HEK293 (cell line): ENCODE measurements around the gene TGFB2.

Source experiments
- CTCF ChIA-PET: fragments of 350-600 bp; formaldehyde crosslinking; extraction: SDS; loops from one replicate; lab custom pipeline; 2021; ENCODE audit warnings: antibody characterized with exemption; lab: Yijun Ruan, JAX
- POLR2A ChIA-PET: fragments of 300-600 bp; formaldehyde crosslinking; extraction: SDS; loops from one replicate; lab custom pipeline; 2020; ENCODE audit warnings: antibody characterized with exemption, inconsistent platforms; lab: Yijun Ruan, JAX
- H3K27ac ChIP-seq: fragments of 200-500 bp; sonication (Bioruptor generic); 2 replicates; pipeline ENCODE4 v1.5.1; 2014; ENCODE audit warnings: low read depth, low read length, control low read depth, inconsistent platforms; ENCODE audit errors: extremely low read depth
- H3K36me3 ChIP-seq, 2 experiments: fragments of 200-500 bp in 1 of 2; sonication (Bioruptor generic) in 1 of 2; 1 replicate in 1 of 2; 2 replicates in 1 of 2; pipeline ENCODE4 v1.5.1; 2014 to 2017; ENCODE audit warnings: inconsistent platforms in 2 of 2, low read length in 2 of 2; ENCODE audit not compliant: control insufficient read depth in 2 of 2, insufficient read depth in 1 of 2
- H3K4me1 ChIP-seq: fragments of 200-500 bp; sonication (Bioruptor generic); 2 replicates; pipeline ENCODE4 v1.5.1; 2014; ENCODE audit warnings: mild to moderate bottlenecking, low read length, inconsistent platforms; ENCODE audit not compliant: control insufficient read depth, insufficient read depth
- H3K4me3 ChIP-seq: 2 replicates; pipeline ENCODE4 v1.5.1; 2011; ENCODE audit warnings: low read depth, mild to moderate bottlenecking, control low read depth, low read length, moderate library complexity
- H3K9me3 ChIP-seq: fragments of 200-500 bp; sonication (Bioruptor generic); 2 replicates; pipeline ENCODE4 v1.5.1; 2014; ENCODE audit warnings: low read depth, low read length, inconsistent platforms; ENCODE audit not compliant: control insufficient read depth, insufficient read depth
- BCL11B ChIP-seq: fragments of 450-650 bp; formaldehyde crosslinking; IDR thresholded peaks from 2 replicates; pipeline ENCODE4 v1.5.1; 2016; ENCODE audit warnings: low read depth, missing biosample characterization, missing genetic modification characterization
- EGR2 ChIP-seq: fragments of 450-650 bp; formaldehyde crosslinking; IDR thresholded peaks from 2 replicates; pipeline ENCODE4 v1.5.1; 2016; ENCODE audit warnings: low read depth, missing biosample characterization, missing genetic modification characterization
- GFI1B ChIP-seq: fragments of 450-650 bp; formaldehyde crosslinking; IDR thresholded peaks from 2 replicates; pipeline ENCODE4 v1.5.1; 2016; ENCODE audit warnings: missing biosample characterization, missing genetic modification characterization
- GLIS1 ChIP-seq: fragments of 450-650 bp; formaldehyde crosslinking; IDR thresholded peaks from 2 replicates; pipeline ENCODE4 v1.5.1; 2016; ENCODE audit warnings: missing biosample characterization, missing genetic modification characterization
- HOXA7 ChIP-seq: sonication (generic); formaldehyde crosslinking; IDR thresholded peaks from 2 replicates; pipeline ENCODE4 v1.8.1; 2022; ENCODE audit warnings: missing genetic modification reagents, borderline replicate concordance
- MEIS1 ChIP-seq: sonication (generic); formaldehyde crosslinking; IDR thresholded peaks from 2 replicates; pipeline ENCODE4 v1.8.1; 2022; ENCODE audit warnings: missing genetic modification reagents, mild to moderate bottlenecking, borderline replicate concordance
- SCRT1 ChIP-seq: fragments of 450-650 bp; formaldehyde crosslinking; IDR thresholded peaks from 2 replicates; pipeline ENCODE4 v1.5.1; 2016; ENCODE audit warnings: missing biosample characterization, missing genetic modification characterization, borderline replicate concordance
- ZBTB17 ChIP-seq: fragments of 450-650 bp; formaldehyde crosslinking; IDR thresholded peaks from 2 replicates; pipeline ENCODE4 v1.5.1; 2016; ENCODE audit warnings: missing biosample characterization, missing genetic modification characterization
- ZBTB49 ChIP-seq: fragments of 450-650 bp; formaldehyde crosslinking; IDR thresholded peaks from 2 replicates; pipeline ENCODE4 v1.5.1; 2016; ENCODE audit warnings: missing biosample characterization, missing genetic modification characterization, low read depth
- ZBTB7A ChIP-seq: fragments of 450-650 bp; formaldehyde crosslinking; IDR thresholded peaks from 2 replicates; pipeline ENCODE4 v1.5.1; 2016; ENCODE audit warnings: low read depth, missing biosample characterization, missing genetic modification characterization
- ZNF138 ChIP-seq: fragments of 450-650 bp; formaldehyde crosslinking; IDR thresholded peaks from 2 replicates; pipeline ENCODE4 v1.5.1; 2016; ENCODE audit warnings: missing biosample characterization, missing genetic modification characterization, borderline replicate concordance
- ZNF169 ChIP-seq: fragments of 450-650 bp; formaldehyde crosslinking; IDR thresholded peaks from 2 replicates; pipeline ENCODE4 v1.5.1; 2016; ENCODE audit warnings: missing biosample characterization, missing genetic modification characterization
- ZNF184 ChIP-seq: fragments of 450-650 bp; IDR thresholded peaks from 2 replicates; pipeline ENCODE4 v1.5.1; 2018; ENCODE audit warnings: missing biosample characterization, mild to moderate bottlenecking, missing genetic modification characterization
- ZNF426 ChIP-seq: fragments of 450-650 bp; formaldehyde crosslinking; IDR thresholded peaks from 2 replicates; pipeline ENCODE4 v1.5.1; 2017; ENCODE audit warnings: missing biosample characterization, missing genetic modification characterization, mild to moderate bottlenecking, inconsistent platforms, moderate library complexity
- ZNF48 ChIP-seq: fragments of 450-650 bp; formaldehyde crosslinking; IDR thresholded peaks from 2 replicates; pipeline ENCODE4 v1.5.1; 2016; ENCODE audit warnings: missing biosample characterization, missing genetic modification characterization
- ZNF513 ChIP-seq: fragments of 450-650 bp; IDR thresholded peaks from 2 replicates; pipeline ENCODE4 v1.5.1; 2018; ENCODE audit warnings: missing biosample characterization, missing genetic modification characterization
- ZNF571 ChIP-seq: fragments of 450-650 bp; formaldehyde crosslinking; IDR thresholded peaks from 2 replicates; pipeline ENCODE4 v1.5.0; 2017; ENCODE audit warnings: missing biosample characterization, missing genetic modification characterization
- ZNF707 ChIP-seq: fragments of 450-650 bp; formaldehyde crosslinking; IDR thresholded peaks from 2 replicates; pipeline ENCODE4 v1.5.1; 2016; ENCODE audit warnings: missing biosample characterization, missing genetic modification characterization
- ZNF776 ChIP-seq: fragments of 450-650 bp; formaldehyde crosslinking; IDR thresholded peaks from 2 replicates; pipeline ENCODE4 v1.5.0; 2017; ENCODE audit warnings: missing biosample characterization, missing genetic modification characterization, borderline replicate concordance

TGFB2 gene

GRCh38 chr1:218296162-218296561, 49.0 kb upstream of the TGFB2 start (continued):
- no peak for TF ChIP-seq ZBTB49 (tag by site-specific recombination)
- TF ChIP-seq, all 188 proteins: peak for 0

GRCh38 chr1:218297461-218297860, 47.7 kb upstream of the TGFB2 start:
- no peaks in the 10 kb centered on the region for H3K36me3 ChIP-seq
- peaks cover 5% of the 10 kb centered on the region for H3K4me1 ChIP-seq
- CTCF ChIA-PET: interaction anchor here (0.7 to 1.1 kb wide), 2 partner anchors 9 to 48 kb away, joined by 3 to 5 read pairs; partner anchors contain the start of gene TGFB2
- H3K27ac ChIP-seq: no peak overlapping the region
- H3K9me3 ChIP-seq: no peaks in the 10 kb centered on the region
- TF ChIP-seq SCRT1 (tag by site-specific recombination) (no peak), ZNF184 (tag by site-specific recombination) (no peak), EGR2 (tag by site-specific recombination) (no peak), ZNF513 (tag by site-specific recombination) (no peak), ZNF571 (tag by site-specific recombination) (no peak), GLIS1 (tag by site-specific recombination) (no peak), GFI1B (tag by site-specific recombination) (no peak), ZNF169 (tag by site-specific recombination) (no peak), ZNF707 (tag by site-specific recombination) (no peak), ZNF776 (no peak), ZNF48 (tag by site-specific recombination) (no peak), HOXA7 (no peak), ZNF138 (tag by site-specific recombination) (no peak), BCL11B (no peak)
- H3K4me3 ChIP-seq: no peak overlapping the region
- POLR2A ChIA-PET: no interaction called here

GRCh38 chr1:218297867-218298266, 47.3 kb upstream of the TGFB2 start:
- Histone ChIP-seq H3K4me3 (no peak overlapping the region), H3K9me3 (no peaks in the 10 kb centered on the region), H3K27ac (no peak overlapping the region), H3K36me3 (no peaks in the 10 kb centered on the region), H3K4me1 (peaks cover 9% of the 10 kb centered on the region)
- ChIA-PET POLR2A (no interaction called here), CTCF (no interaction called here)
- TF ChIP-seq GLIS1 (tag by site-specific recombination) (no peak), MEIS1 (no peak), ZBTB17 (tag by site-specific recombination) (no peak), ZBTB7A (tag by site-specific recombination) (no peak), ZNF776 (no peak), ZNF426 (tag by site-specific recombination) (no peak)
